ENCODE results near the gene PFKL. TPM values are rescaled to one million over a fixed set of nuclear protein-coding genes. Genes with fewer than 3 reads are reported as not detected.

PFKL gene
- total RNA-seq, 1 donor from 2014 or later: 186 TPM

DNA sequence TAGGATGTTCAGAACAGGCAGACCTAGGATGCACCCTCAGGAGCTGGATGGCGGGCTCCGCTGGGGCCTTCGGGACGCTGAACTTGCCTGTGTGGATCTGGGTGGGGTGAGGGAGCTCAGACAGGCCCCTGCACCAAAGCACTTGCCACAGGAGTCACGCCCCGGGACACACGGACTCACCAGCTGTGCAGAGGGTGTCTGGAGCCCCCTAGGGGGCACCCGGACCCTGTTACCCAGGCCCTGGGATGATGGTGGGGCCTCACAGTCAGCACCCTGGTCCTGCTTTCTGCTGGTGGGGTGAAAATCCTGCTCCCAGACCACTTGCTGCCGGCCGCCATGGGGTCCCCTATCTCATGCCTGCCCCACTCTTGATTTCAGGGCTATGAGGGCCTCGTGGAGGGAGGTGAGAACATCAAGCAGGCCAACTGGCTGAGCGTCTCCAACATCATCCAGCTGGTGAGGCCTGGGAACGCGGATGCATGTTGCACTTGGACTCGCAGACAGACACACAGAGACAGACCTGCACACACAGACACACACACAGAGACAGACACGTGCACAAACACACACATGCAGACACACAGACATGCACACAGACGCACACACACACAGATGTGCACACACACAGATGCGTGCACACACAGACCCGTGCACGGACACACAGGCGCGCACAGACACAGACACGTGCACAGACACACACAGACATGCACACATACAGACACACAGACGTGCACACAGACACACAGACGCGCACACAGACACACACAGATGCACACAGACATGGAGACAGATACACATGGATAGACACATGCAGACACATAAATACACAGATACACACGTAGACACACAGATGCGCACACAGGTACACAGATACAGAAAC is 11.0 kb downstream of the PFKL start:
- DNase-seq (ENCODE audit: low read depth): no peak

DNA sequence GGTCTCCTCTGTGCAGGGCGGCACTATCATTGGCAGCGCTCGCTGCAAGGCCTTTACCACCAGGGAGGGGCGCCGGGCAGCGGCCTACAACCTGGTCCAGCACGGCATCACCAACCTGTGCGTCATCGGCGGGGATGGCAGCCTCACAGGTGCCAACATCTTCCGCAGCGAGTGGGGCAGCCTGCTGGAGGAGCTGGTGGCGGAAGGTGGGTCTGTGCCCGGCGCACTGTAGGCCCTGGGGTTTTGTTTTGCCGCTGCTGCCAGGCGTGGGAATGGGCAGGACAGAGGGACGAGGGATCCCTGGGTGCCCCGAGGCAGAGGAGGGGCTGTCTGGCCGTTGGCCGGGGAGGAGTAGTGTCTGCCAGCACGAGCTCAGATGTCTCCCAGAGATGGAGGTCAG is 12.2 kb downstream of the PFKL start:
- DNase-seq (ENCODE audit: low read depth): no peak

DNA sequence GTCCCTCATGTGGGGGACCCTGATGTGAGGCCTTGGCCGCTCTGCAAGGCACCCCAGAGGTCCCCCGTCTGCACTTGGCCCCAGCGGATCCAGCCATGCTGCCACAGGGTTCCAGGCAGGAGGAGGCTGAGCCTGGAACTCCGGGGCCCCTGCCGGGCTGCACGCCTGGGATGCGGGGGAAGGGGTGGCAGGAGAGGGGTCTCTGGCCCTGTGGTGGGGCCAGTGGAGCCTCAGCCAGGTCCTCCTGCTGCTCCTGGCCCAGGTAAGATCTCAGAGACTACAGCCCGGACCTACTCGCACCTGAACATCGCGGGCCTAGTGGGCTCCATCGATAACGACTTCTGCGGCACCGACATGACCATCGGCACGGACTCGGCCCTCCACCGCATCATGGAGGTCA is 12.9 kb downstream of the PFKL start:
- DNase-seq (ENCODE audit: low read depth): no peak

DNA sequence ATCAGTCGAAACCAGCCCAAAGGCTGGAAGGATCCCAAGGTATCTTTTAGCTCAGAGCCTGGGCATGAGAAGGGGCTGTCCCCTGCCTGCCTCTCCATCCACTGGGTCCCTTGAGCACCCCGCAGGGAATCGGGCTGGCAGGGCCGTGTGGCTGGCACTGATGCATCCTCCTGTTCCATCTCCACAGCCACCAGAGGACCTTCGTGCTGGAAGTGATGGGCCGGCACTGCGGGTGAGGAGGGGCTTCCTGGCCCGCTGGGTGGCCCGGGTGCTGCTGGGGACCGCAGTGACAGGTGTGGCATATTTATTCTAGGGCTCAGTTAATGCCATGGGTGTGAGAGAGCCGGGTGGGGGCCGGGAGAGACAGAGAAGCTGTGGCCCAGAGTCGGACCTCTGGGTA is 13.6 kb downstream of the PFKL start:
- DNase-seq (ENCODE audit: low read depth): no peak

DNA sequence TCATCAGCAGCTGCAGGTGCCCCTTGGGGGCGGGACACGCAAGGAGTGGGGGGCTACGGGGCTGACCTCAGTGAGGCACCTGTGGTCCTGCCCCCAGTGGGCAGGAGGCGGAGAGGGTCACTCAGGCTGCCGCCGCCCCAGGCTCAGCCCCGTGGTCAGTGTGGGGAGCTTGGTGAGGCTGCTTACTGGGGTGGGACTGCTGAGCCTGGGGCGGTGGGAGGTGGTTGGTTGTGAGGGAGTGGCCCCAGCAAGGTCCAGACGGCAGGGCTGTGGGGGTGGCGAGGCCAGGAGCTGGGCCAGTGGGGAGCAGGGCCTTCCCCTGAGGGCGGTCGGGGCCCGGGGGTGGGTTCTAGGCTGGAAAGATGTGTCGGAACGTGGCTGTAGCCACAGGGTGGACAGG is 14.3 kb downstream of the PFKL start:
- DNase-seq (ENCODE audit: low read depth): no peak

DNA sequence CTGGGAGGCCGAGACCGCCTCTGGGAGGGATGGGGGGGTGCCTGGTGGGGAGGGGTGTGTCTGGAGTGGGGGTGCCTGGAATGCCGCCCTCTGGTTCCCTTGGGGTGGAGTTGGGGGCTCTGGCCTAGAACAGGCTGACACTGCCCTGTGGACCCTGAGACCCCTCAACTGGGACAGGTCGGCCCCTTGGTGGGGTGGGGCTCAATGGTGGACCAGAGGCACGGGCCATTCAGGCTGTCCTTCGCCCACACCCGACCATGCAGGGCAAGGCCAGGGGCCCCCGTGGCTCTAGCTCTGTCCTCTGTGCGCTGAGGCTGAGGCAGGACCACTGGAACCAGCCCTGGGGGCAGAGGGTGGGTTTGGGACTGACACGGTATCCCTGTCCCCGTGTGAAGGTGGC is 14.7 kb downstream of the PFKL start:
- no peak for DNase-seq (ENCODE audit: low read depth)

DNA sequence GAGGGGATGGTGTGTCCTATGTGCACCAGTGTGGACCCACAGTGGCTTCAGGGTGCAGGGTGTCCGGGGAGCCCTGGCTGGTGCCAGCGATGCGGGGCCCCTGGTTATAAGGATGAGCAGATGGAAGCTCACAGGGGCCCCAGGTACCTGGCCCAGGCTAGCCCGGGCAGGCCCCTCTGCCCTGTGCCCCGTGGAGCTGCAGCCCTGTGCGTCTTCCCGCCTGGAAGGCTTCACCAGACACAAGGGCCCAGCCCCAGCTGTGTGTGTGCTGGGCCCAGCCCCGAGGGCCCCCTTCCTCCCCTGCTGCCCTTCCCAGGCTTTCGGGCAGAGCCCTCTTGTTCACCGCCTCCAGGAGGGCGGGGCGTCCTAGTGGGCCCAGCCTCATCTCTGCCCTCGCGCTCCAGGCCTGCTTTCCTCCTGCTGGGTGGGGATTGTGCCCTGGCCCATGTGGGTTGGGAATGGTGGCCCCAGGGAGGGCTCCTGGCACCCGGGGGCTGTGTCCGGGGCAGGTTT is 15.9 kb downstream of the PFKL start:
- DNase-seq (ENCODE audit: low read depth): no peak

DNA sequence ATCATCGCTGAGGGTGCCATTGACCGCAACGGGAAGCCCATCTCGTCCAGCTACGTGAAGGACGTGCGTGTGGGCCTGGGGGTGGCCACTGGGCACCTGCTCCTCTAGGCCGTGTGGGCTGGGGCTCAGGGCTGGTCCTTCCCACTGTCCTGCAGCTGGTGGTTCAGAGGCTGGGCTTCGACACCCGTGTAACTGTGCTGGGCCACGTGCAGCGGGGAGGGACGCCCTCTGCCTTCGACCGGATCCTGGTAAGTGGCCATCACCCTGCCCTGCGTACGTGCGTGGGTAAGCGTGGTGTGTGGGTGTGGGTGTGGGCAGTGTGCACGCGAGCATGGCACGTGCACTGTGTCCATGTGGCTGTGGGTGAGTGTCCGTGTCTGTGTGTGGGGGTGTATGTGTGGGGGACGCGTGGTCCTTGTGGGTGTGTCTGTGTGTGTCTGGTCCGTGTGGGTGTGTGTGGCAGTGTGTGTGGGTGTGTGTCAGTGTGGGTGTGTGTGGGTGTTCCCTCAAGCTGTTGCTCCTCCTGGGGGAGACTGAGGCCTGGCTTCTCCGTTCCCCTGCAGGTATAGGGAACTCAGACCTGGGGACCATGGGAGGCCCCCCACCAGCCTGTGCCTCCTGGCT is 16.5 kb downstream of the PFKL start:
- DNase-seq (ENCODE audit: low read depth): no peak

DNA sequence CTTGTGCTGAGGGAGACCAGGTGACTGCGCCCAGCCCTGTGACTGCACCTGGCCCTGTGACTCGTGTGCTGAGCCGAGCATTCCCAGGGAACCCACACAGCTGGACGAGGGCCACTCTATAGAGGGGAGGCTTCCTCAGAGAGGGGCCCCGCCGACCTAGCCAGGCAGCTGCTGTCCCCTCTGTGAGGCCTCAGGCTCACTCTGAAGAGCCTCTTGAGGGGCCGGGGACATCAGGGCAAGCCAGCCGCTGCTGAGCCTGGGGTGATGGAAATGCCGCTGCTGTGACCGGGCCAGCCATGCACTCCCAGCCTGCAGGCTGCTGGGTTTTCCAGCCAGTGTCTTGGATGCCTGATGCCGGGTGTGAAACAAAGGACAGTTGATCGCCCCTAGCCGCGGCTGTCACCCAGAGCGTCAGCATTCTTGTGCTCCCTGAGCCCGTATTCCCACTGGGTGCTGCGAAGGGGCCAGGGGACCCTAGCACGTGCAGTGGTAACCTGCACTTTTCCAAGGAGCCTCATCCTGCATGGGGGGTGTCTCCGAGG is 17.5 kb downstream of the PFKL start:
- DNase-seq (ENCODE audit: low read depth): no peak

DNA sequence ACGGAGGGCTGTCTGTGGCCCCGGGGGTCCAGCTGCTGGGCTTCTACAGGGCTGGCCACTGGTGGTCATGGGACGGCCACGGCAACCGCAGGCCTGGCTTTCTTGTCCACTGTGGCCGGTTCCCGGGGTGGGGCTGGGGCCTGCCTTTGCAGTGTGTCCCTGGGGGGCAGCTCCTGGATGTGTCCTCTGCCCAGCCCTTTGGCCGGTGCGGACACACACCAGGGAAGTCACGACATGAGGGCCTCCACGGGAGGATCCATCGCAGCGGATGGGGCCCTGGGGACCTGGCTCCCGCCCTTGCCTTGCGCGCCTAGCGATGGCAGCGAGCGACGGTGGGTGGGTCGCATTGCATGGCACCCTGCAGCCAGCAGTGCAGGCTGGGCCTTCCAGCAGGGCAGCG is 18.0 kb downstream of the PFKL start:
- DNase-seq (ENCODE audit: low read depth): no peak

DNA sequence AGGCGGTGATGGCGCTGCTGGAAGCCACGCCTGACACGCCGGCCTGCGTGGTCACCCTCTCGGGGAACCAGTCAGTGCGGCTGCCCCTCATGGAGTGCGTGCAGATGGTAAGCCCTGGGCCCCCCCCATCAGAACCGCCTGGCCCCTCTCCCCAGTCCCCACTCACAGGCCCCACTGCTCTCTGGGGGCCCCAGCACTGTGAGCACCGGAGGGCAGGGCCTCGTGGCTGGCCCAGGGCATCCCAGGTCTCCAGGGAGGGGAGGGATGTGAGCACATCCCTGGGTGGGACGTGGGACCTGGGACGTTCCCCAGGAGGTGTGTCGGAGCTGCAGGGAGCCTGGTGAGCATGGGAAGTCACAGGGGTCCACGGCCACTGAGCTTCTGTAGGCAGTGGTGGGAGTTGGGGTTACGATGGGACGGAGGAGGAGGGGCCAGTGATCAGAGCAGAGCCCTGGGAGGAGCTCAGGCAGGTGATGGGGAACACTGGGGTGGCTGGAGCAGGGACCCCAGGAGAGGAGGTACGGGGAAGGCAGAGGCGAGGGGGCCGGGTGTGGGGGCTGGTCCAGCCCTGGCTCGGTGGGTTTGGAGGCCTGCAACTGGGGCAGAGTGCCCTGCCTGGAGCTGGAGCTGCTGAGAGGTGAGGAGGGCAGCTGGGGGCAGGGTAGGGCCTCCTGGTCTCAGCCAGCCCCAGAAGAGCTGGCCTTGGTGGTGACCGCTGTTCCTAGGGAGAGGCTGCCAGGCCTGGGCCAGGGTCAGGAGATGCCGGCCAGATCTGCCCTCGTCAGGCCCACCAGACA is 18.8 kb downstream of the PFKL start:
- DNase-seq (ENCODE audit: low read depth): no peak

DNA sequence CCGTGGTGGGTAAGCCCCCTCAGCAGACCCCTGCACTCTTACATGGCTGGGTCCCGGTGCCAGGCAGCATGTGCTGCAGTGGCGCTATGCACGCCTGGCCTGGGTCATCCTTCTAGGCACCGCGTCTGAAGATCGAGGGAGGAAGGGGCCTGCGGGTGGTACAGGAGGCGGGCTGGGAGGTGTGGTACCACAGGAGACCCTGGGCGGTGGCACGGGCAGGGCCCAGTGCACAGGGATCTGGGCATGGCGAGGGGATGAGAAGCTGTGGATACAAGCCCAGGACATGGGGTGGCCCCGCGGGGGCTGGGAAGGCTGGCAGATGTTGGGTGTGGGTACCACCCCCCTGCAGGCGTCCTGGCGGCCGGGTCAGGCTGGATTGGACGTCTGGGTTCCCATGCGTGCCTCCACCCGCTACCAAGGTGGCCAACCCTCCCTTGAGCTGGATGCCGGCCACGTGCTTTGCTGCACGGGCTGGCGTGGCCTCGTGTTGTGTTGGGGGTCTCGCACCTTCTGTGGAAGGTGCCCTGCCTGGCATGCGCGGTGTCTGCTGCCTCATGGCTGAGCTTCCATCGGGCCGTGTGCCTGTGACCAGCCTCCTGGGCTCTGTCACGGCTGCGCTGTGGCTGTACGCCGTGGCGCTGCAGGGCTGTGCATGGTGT is 19.7 kb downstream of the PFKL start:
- DNase-seq (ENCODE audit: low read depth): no peak

DNA sequence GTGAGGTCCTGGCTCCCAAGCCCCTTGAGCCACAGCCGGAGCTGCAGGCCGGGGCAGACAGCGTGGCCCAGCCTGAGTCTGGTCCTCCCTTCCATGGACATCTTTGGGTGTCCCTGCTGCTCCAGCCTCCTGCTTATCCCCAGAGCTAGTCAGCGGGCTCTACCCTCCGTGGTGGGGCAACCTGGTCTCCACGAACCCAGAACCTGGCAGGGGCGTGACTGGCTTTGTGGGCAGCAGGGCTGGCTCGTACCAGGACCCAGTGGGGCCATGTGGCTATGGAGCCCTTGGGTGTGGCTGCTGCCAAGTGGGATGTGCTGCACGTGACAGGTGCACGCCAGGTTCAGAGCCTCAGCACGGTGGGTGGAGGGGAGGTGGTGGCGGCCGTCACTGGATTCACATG is 21.0 kb downstream of the PFKL start:
- DNase-seq (ENCODE audit: low read depth): no peak

DNA sequence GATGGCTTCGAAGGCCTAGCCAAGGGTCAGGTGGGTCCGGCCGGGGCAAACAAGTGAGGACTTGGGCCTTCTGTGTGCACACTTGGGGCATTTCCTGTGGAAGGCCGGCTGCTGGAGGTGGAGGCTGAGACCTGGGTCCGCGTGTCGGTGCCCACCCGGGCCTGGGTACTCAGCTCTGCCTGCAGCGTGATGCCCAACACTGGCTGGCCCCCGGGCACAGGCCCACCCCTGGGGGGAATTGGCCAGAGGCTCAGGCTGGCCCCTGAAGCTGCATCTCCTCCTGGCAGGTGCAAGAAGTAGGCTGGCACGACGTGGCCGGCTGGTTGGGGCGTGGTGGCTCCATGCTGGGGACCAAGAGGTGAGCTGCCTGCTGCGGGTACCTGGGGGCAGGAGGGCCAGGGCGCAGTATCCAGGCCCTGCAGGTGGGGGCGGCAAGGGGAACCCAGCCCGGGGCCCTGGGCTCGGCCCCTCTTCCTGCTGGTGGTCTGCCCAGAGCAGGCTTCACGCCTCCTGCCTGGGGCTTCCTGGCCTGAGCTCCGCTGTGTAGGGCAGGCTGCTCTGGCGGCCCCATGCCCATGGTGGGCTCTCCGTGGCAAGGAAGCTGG is 22.1 kb downstream of the PFKL start:
- DNase-seq (ENCODE audit: low read depth): no peak

DNA sequence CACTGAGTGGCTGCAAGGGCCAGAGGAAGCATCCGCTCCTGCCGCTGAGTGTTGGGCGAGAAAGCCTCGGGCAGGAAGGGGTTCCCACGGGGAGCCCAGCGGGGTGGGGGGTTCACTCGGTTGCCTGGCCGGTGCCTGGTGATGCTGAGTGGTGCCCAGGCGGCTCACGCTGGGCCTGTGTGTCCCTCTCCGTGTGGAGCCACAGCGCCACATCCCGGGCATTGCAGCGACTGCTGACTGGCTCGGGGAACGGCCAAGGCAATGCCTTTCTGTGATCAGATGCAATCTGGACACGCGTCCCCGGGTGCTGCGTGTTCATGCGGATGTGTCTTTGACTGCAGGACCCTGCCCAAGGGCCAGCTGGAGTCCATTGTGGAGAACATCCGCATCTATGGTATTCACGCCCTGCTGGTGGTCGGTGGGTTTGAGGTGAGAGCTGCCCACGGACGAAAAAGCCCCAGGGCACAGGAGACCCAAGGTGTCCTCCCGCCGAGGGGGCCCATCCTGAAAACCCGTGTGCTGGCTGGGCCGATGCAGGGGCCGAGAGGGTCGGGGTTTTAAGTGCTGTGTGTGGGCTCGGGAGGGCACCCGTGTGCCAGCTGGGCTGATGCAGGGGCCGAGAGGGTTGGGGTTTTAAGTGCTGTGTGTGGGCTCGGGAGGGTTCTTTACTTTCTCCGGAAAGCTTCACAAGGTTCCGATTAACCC is 22.9 kb downstream of the PFKL start:
- no peak for DNase-seq (ENCODE audit: low read depth)

DNA sequence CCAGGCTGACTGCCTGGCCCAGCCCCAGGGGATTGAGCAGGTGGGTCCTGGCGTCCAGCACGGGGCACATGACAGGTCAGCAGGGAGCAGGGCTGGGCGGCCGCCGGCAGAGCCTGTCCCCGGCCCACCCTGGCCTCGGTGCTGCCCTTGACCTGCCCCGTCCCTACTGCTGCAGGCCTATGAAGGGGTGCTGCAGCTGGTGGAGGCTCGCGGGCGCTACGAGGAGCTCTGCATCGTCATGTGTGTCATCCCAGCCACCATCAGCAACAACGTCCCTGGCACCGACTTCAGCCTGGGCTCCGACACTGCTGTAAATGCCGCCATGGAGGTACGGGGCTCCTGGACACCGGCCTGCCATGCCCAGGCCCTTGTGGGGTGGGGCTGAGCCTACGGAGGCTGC is 23.7 kb downstream of the PFKL start:
- no peak for DNase-seq (ENCODE audit: low read depth)

DNA sequence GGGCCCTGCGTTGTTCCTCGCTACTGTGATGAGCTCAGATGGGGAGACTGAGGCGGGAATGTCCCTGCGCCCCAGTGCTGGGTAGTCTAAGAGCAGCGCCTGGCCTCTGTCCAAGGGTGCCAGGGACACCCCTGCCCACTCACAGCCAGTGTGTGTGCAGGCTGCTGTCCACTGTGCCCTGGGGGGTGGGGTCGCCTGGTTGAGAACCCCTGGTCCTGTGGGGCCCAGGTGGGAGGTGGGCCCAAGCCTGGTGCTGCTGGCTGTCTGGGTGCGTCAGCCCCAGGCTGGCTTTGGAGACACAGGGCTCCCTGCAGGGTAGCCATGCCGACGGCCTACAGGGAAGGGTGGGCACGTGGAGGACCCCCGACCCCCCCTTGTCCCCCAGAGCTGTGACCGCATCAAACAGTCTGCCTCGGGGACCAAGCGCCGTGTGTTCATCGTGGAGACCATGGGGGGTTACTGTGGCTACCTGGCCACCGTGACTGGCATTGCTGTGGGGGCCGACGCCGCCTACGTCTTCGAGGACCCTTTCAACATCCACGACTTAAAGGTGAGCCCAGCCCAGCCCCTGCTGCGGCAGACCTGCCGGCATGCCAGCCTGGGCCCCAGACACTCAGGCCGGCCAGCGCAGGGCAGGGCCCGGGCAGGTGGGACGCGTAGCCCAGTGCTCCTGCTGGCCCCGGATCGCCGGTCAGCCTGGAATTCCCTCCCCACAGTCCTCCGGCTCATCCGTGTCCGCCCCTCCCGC is 24.4 kb downstream of the PFKL start:
- DNase-seq (ENCODE audit: low read depth): no peak

DNA sequence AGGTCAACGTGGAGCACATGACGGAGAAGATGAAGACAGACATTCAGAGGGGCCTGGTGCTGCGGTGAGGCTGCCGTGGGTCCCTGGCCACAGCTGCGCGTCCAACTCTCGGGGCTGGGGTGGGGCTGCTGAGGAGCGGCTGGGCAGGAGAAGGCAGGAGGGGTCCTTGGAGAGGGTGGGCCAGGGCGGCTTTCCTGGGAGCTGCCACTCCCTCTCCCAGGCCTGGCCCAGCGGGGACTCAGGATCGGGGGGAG is 24.9 kb downstream of the PFKL start:
- DNase-seq (ENCODE audit: low read depth): no peak

DNA sequence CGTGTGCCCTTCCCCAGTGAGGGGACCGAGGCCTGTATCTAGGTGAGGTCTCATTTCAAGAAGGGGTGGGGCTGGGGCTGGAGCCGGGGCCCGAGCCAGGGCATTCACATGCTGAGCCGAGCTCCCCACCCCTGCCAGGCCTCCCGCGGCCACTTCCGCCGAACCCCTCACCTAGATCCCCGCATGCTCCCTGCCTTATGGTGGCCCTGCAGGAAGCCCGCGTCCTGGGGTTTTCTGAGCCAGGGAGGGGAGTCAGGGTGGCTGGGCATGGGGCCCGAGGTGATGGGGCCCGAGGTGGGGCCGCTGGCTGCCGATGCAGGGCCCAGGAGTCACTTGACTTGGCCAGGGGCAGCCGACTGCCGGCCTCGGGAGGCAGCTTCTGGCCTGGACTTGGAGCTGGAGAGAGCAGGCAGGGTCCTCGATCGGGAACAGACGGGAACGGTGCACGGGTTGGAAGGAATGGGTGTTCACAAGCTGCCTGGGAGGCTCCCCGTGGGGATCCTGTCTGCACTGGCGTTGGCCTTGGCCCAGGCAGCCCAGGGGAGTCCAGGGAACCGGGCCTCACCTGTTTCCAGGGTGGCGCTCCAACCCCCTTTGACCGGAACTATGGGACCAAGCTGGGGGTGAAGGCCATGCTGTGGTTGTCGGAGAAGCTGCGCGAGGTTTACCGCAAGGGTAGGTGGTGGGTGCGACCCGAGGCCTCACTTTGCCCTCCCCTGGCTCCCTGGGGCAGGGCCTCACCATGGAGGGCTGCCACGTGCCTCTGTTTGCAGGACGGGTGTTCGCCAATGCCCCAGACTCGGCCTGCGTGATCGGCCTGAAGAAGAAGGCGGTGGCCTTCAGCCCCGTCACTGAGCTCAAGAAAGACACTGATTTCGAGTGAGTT is 25.8 kb downstream of the PFKL start:
- no peak for DNase-seq (ENCODE audit: low read depth)
